IMR-90 (cell line): ENCODE measurements around the gene MEGF10. TPM values are rescaled to one million over a fixed set of nuclear protein-coding genes. Genes with fewer than 3 reads are reported as not detected.

Source experiments
- ATAC-seq: fragments of 200-7000 bp; cut with Tn5 transposase; 2 replicates; pipeline ENCODE4 v1.9.1; 2020; ENCODE audit warnings: low read depth, mild to moderate bottlenecking, moderate library complexity
- BruUV-seq: library from RNA; stranded (reverse); fragments of 400-500 nt; replicated peaks from 2 replicates; lab custom pipeline; 2021; lab: Mats Ljungman, UMichigan
- CTCF ChIA-PET: fragments of 300-600 bp; formaldehyde crosslinking; extraction: SDS; loops from one replicate; lab custom pipeline; 2021; ENCODE audit warnings: antibody characterized with exemption; lab: Yijun Ruan, JAX
- POLR2A ChIA-PET: fragments of 300-600 bp; sonication (Branson Sonifier 250); formaldehyde crosslinking; loops from one replicate; lab custom pipeline; 2022; ENCODE audit warnings: antibody characterized with exemption; ENCODE audit not compliant: unreplicated experiment; lab: Charles Lee
- DNase-seq: peaks from one replicate; pipeline ENCODE4 v3.0.0; 2013
- H2AFZ ChIP-seq: replicated peaks from 2 replicates; pipeline ENCODE3; 2013; ENCODE audit warnings: low read length, mild to moderate bottlenecking; ENCODE audit not compliant: poor library complexity
- H2AK5ac ChIP-seq: 2 replicates; pipeline ENCODE4 v1.6.1; 2013; ENCODE audit warnings: low read depth, low read length, inconsistent platforms
- H2AK9ac ChIP-seq: replicated peaks from 2 replicates; pipeline ENCODE3; 2013; ENCODE audit warnings: mild to moderate bottlenecking, low read depth, low read length, moderate library complexity; ENCODE audit not compliant: poor library complexity
- H2BK120ac ChIP-seq: 2 replicates; pipeline ENCODE4 v1.6.1; 2013; ENCODE audit warnings: low read depth, low read length, inconsistent platforms
- H2BK15ac ChIP-seq: 3 replicates; pipeline ENCODE4 v1.6.1; 2013; ENCODE audit warnings: low read depth, low read length, inconsistent platforms
- H2BK20ac ChIP-seq: 2 replicates; pipeline ENCODE4 v1.6.1; 2013; ENCODE audit warnings: low read depth, mild to moderate bottlenecking, inconsistent platforms, low read length, moderate library complexity
- H2BK5ac ChIP-seq: 2 replicates; pipeline ENCODE4 v1.6.1; 2013; ENCODE audit warnings: mild to moderate bottlenecking, low read depth, low read length, inconsistent platforms; ENCODE audit not compliant: poor library complexity, severe bottlenecking
- H3K14ac ChIP-seq: replicated peaks from 2 replicates; pipeline ENCODE4 v1.6.1; 2013; ENCODE audit warnings: low read depth, low read length, inconsistent platforms
- H3K18ac ChIP-seq: 2 replicates; pipeline ENCODE4 v1.6.1; 2013; ENCODE audit warnings: low read depth, low read length, control low read depth
- H3K23ac ChIP-seq: 2 replicates; pipeline ENCODE4 v1.6.1; 2013; ENCODE audit warnings: low read depth, low read length, inconsistent platforms
- H3K27ac ChIP-seq: 2 replicates; pipeline ENCODE4 v1.5.1; 2013; ENCODE audit warnings: mild to moderate bottlenecking, control low read depth, low read length; ENCODE audit not compliant: insufficient read depth
- H3K27me3 ChIP-seq: 2 replicates; pipeline ENCODE4 v1.6.1; 2013; ENCODE audit warnings: low read length; ENCODE audit not compliant: control insufficient read depth, insufficient read depth
- H3K36me3 ChIP-seq: 2 replicates; pipeline ENCODE4 v1.6.1; 2013; ENCODE audit warnings: low read length, mixed read lengths; ENCODE audit not compliant: control insufficient read depth, insufficient read depth
- H3K4ac ChIP-seq: 2 replicates; pipeline ENCODE4 v1.6.1; 2013; ENCODE audit warnings: low read depth, low read length, inconsistent platforms
- H3K4me1 ChIP-seq: 2 replicates; pipeline ENCODE4 v1.6.1; 2013; ENCODE audit warnings: low read length, mixed read lengths; ENCODE audit not compliant: control insufficient read depth, insufficient read depth
- H3K4me2 ChIP-seq: 2 replicates; pipeline ENCODE4 v1.6.1; 2013; ENCODE audit warnings: low read depth, mild to moderate bottlenecking, control low read depth, low read length, moderate library complexity
- H3K4me3 ChIP-seq: 2 replicates; pipeline ENCODE4 v1.5.1; 2013; ENCODE audit warnings: low read depth, mild to moderate bottlenecking, control low read depth, low read length, moderate library complexity; ENCODE audit not compliant: insufficient read depth
- H3K56ac ChIP-seq: 2 replicates; pipeline ENCODE4 v1.6.1; 2013; ENCODE audit warnings: low read length, inconsistent platforms; ENCODE audit not compliant: insufficient read depth; ENCODE audit errors: extremely low read depth
- H3K79me1 ChIP-seq, 2 experiments: 2 replicates each; pipeline ENCODE4 v1.6.1; 2013; ENCODE audit warnings: low read length in 2 of 2, inconsistent platforms in 1 of 2, low read depth in 1 of 2
- H3K9ac ChIP-seq: 2 replicates; pipeline ENCODE4 v1.6.1; 2013; ENCODE audit warnings: low read depth, low read length, control low read depth
- H3K9me1 ChIP-seq: 2 replicates; pipeline ENCODE4 v1.6.1; 2013; ENCODE audit warnings: low read length, inconsistent platforms; ENCODE audit not compliant: insufficient read depth
- H3K9me3 ChIP-seq: 2 replicates; pipeline ENCODE4 v1.6.1; 2013; ENCODE audit warnings: low read length; ENCODE audit not compliant: control insufficient read depth, insufficient read depth
- H4K20me1 ChIP-seq: 2 replicates; pipeline ENCODE4 v1.6.1; 2013; ENCODE audit warnings: low read length, inconsistent platforms; ENCODE audit not compliant: insufficient read depth
- H4K5ac ChIP-seq: 2 replicates; pipeline ENCODE4 v1.6.1; 2013; ENCODE audit warnings: mild to moderate bottlenecking, low read depth, low read length, control low read depth
- H4K8ac ChIP-seq, 2 experiments: 2 replicates each; pipeline ENCODE4 v1.6.1; 2013; ENCODE audit warnings: low read depth in 2 of 2, low read length in 2 of 2, control low read depth in 1 of 2, inconsistent platforms in 1 of 2
- H4K91ac ChIP-seq: 2 replicates; pipeline ENCODE4 v1.6.1; 2013; ENCODE audit warnings: low read depth, low read length, inconsistent platforms; ENCODE audit not compliant: insufficient read depth
- CEBPB ChIP-seq: IDR thresholded peaks from 2 replicates; pipeline ENCODE4 v1.6.1; 2012; ENCODE audit warnings: low read depth, low read length, improper control_type of control experiment
- CHD1 ChIP-seq: IDR thresholded peaks from 2 replicates; pipeline ENCODE4 v1.6.1; 2012; ENCODE audit warnings: low read depth, low read length, improper control_type of control experiment
- FOS ChIP-seq: fragments of 150-350 bp; IDR thresholded peaks from 2 replicates; pipeline ENCODE4 v1.6.1; 2016; ENCODE audit warnings: low read depth, low read length
- RCOR1 ChIP-seq: IDR thresholded peaks from 2 replicates; pipeline ENCODE4 v1.6.1; 2012; ENCODE audit warnings: mild to moderate bottlenecking, low read length, improper control_type of control experiment; ENCODE audit not compliant: insufficient replicate concordance
- SMC3 ChIP-seq: fragments of 150-350 bp; IDR thresholded peaks from 2 replicates; pipeline ENCODE4 v1.6.1; 2016; ENCODE audit warnings: low read depth, mild to moderate bottlenecking, antibody characterized with exemption, low read length, moderate library complexity
- WGBS, 2 experiments: methylation state at CpG; one replicate each; pipeline versions ENCODE4 v1.1.5 to v1.1.7; 2013; ENCODE audit warnings: missing lambda C conversion rate in 2 of 2; ENCODE audit not compliant: insufficient read length in 1 of 2; ENCODE audit errors: extremely low coverage in 2 of 2; 5-methylcytosine and 5-hydroxymethylcytosine counted together
- dilution Hi-C: fragments of 300-500 bp; cut with HindIII; formaldehyde crosslinking; loops from one replicate; pipeline ENCODE4 v1.14.3; 2018; ENCODE audit warnings: low sequenced_read_pairs; ENCODE audit not compliant: unreplicated experiment
- in situ Hi-C: fragments of 300-500 bp; cut with MboI; formaldehyde crosslinking; loops from 3 replicates; pipeline ENCODE4 v1.14.3; 2019; ENCODE audit warnings: low sequenced_read_pairs, inconsistent platforms, mixed read lengths
- intact Hi-C: fragments of 100-400 bp; cut with micrococcal nuclease; formaldehyde crosslinking; loops from 2 replicates; pipeline ENCODE4 v1.10.0; 2022
- polyA plus RNA-seq, 3 experiments: library from polyadenylated mRNA; depleted of rRNA; stranded (reverse); fragments of >200 nt; gene quantifications; 2 replicates each; pipeline ENCODE4 v1.2.3, GENCODE V29; 2012; ENCODE audit warnings: low replicate concordance in 1 of 3
- total RNA-seq: library from RNA; depleted of rRNA; stranded (reverse); fragments of >200 nt; gene quantifications from 2 replicates; pipeline ENCODE4 v1.2.3, GENCODE V29; 2012

The MEGF10 gene
- total and polyA plus RNA-seq, 2 of the 4 experiments (the other 2 are of a cell fraction): not detected

GRCh38 chr5:127417528-127417927, 126.9 kb downstream of the MEGF10 start:
- Histone ChIP-seq H2BK20ac (no peak overlapping the region), H3K9me1 (no peaks in the 10 kb centered on the region), H2BK15ac (no peak overlapping the region), H3K9me3 (no peaks in the 10 kb centered on the region), H2AFZ (no peak overlapping the region), H2BK120ac (no peak overlapping the region), H3K23ac (no peak overlapping the region), H3K4ac (no peak overlapping the region), H3K4me2 (no peak overlapping the region), H4K8ac (no peak overlapping the region), H3K18ac (no peak overlapping the region), H2AK9ac (no peak overlapping the region), H3K56ac (no peak overlapping the region), H3K14ac (no peak overlapping the region), H3K79me1 (no peaks in the 10 kb centered on the region), H4K20me1 (no peaks in the 10 kb centered on the region), H3K27ac (no peak overlapping the region), H4K5ac (no peak overlapping the region), H3K4me3 (no peak overlapping the region), H3K4me1 (no peaks in the 10 kb centered on the region), H3K27me3 (peaks cover 7% of the 10 kb centered on the region), H2BK5ac (no peak overlapping the region), H4K91ac (no peak overlapping the region), H3K36me3 (no peaks in the 10 kb centered on the region), H3K9ac (no peak overlapping the region), H2AK5ac (no peak overlapping the region)
- in situ Hi-C loops (no loop called here), dilution Hi-C loops (no loop called here), intact Hi-C loops (no loop called here)
- DNase-seq (no peak), ATAC-seq (no peak)
- no TSS peak for BruUV-seq
- WGBS, 2 experiments: no CpG with 5 or more reads among the region's 2 CpGs
- POLR2A ChIA-PET: no interaction called here
- CTCF ChIA-PET: no interaction called here
- TF ChIP-seq CEBPB (no peak), SMC3 (no peak), RCOR1 (no peak), FOS (no peak), CHD1 (no peak)
